Upper lobe of left lung (tissue), 4 donors: ENCODE results near the gene LRRC45.

Experiments used
- EP300 ChIP-seq, 4 donors: sonication (generic); formaldehyde crosslinking; IDR thresholded peaks; one replicate each; pipeline ENCODE4 v1.5.1; 2017; ENCODE audit warnings: antibody characterized with exemption in 4 of 4, control low read depth in 2 of 4
- POLR2A ChIP-seq, 4 donors: fragments of 450-650 bp; IDR thresholded peaks; one replicate each; pipeline ENCODE4 v1.5.1; 2016 to 2017; ENCODE audit warnings: antibody characterized with exemption in 4 of 4, mild to moderate bottlenecking in 2 of 4
- POLR2AphosphoS5 ChIP-seq, 2 donors: sonication (generic); formaldehyde crosslinking; IDR thresholded peaks; one replicate each; pipeline ENCODE4 v1.5.1; 2017; ENCODE audit warnings: antibody characterized with exemption in 2 of 2
- TF ChIP-seq, protein P1 (sequence below), 6 experiments: fragments of 450-650 bp in 4 of 6; fragments of 200-600 bp in 2 of 6; sonication (generic) in 2 of 6; IDR thresholded peaks; one replicate each; pipeline ENCODE4 v1.5.1; 2016 to 2019; ENCODE audit warnings: antibody characterized with exemption in 6 of 6

DNA sequence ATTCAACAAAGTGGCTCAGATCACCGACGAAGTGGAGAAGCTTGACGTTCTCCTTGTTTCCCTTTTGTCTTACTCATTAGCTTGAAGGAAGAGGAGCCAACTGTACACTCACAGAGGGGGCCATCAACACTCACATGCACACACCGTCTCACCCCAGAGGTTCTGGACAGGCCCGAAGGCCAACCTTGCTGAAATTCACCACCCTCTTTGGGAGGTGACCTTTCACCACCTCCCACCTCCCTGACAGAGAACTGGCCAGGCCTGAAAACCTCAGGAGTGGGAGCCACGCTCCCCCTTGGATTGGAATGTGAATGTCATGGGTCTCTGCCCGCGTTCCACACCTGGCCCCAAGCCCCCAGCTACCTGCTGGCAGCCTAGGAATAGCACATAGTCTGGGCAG, 12.4 kb downstream of the LRRC45 start:
- TF ChIP-seq POLR2A (IDR thresholded peaks at IDR 0.05): no peak
- TF ChIP-seq, protein P1, sequence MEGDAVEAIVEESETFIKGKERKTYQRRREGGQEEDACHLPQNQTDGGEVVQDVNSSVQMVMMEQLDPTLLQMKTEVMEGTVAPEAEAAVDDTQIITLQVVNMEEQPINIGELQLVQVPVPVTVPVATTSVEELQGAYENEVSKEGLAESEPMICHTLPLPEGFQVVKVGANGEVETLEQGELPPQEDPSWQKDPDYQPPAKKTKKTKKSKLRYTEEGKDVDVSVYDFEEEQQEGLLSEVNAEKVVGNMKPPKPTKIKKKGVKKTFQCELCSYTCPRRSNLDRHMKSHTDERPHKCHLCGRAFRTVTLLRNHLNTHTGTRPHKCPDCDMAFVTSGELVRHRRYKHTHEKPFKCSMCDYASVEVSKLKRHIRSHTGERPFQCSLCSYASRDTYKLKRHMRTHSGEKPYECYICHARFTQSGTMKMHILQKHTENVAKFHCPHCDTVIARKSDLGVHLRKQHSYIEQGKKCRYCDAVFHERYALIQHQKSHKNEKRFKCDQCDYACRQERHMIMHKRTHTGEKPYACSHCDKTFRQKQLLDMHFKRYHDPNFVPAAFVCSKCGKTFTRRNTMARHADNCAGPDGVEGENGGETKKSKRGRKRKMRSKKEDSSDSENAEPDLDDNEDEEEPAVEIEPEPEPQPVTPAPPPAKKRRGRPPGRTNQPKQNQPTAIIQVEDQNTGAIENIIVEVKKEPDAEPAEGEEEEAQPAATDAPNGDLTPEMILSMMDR (IDR thresholded peaks at IDR 0.05): no peak
- TF ChIP-seq POLR2AphosphoS5 (IDR thresholded peaks at IDR 0.05): no peak
- TF ChIP-seq EP300 (IDR thresholded peaks at IDR 0.05): no peak
